Mesendoderm (in vitro differentiated cells): ENCODE measurements around the gene MEF2A. TPM values are rescaled to one million over a fixed set of nuclear protein-coding genes. Genes with fewer than 3 reads are reported as not detected.
"Not testable (repeated sequence)": the region's sequence is repeated elsewhere in the genome, so short reads cannot be mapped to it uniquely, and the experiment has no call there.

ENCODE experiments used
- DNase-seq: peaks from one replicate; pipeline ENCODE4 v3.0.0; 2013
- H2AK5ac ChIP-seq: 2 replicates; pipeline ENCODE4 v1.6.1; 2013; ENCODE audit warnings: low read length, inconsistent platforms
- H2BK120ac ChIP-seq: 2 replicates; pipeline ENCODE4 v1.6.1; 2013; ENCODE audit warnings: low read depth, mild to moderate bottlenecking, low read length, moderate library complexity, mixed read lengths
- H2BK15ac ChIP-seq: replicated peaks from 2 replicates; pipeline ENCODE4 v1.6.1; 2013; ENCODE audit warnings: low read depth, mild to moderate bottlenecking, moderate library complexity
- H2BK5ac ChIP-seq: 2 replicates; pipeline ENCODE4 v1.6.1; 2013; ENCODE audit warnings: low read length, inconsistent platforms
- H3K18ac ChIP-seq: 2 replicates; pipeline ENCODE4 v1.6.1; 2013; ENCODE audit warnings: mild to moderate bottlenecking, low read length, mixed read lengths
- H3K23ac ChIP-seq: one replicate; pipeline ENCODE4 v1.6.1; 2013; ENCODE audit warnings: low read length
- H3K27ac ChIP-seq: 2 replicates; pipeline ENCODE4 v1.5.1; 2013; ENCODE audit warnings: low read depth, mild to moderate bottlenecking, inconsistent platforms, low read length, moderate library complexity
- H3K27me3 ChIP-seq: 2 replicates; pipeline ENCODE4 v1.6.1; 2013; ENCODE audit warnings: low read length, control low read depth, mild to moderate bottlenecking, inconsistent platforms; ENCODE audit not compliant: insufficient read depth, poor library complexity
- H3K36me3 ChIP-seq: 2 replicates; pipeline ENCODE4 v1.6.1; 2013; ENCODE audit warnings: low read length, inconsistent platforms; ENCODE audit not compliant: control insufficient read depth, insufficient read depth
- H3K4ac ChIP-seq: one replicate; pipeline ENCODE4 v1.6.1; 2013; ENCODE audit warnings: low read depth, mild to moderate bottlenecking, low read length, moderate library complexity
- H3K4me1 ChIP-seq: 2 replicates; pipeline ENCODE4 v1.6.1; 2013; ENCODE audit warnings: low read depth, low read length, inconsistent platforms; ENCODE audit not compliant: control insufficient read depth
- H3K4me2 ChIP-seq: 2 replicates; pipeline ENCODE4 v1.6.1; 2013; ENCODE audit warnings: low read length
- H3K4me3 ChIP-seq: 2 replicates; pipeline ENCODE4 v1.5.1; 2013; ENCODE audit warnings: mild to moderate bottlenecking, low read length
- H3K56ac ChIP-seq: one replicate; pipeline ENCODE4 v1.6.1; 2013; ENCODE audit warnings: low read length
- H3K79me1 ChIP-seq: 2 replicates; pipeline ENCODE4 v1.6.1; 2013; ENCODE audit warnings: low read length, inconsistent platforms
- H3K79me2 ChIP-seq: 2 replicates; pipeline ENCODE4 v1.6.1; 2013; ENCODE audit warnings: mild to moderate bottlenecking, low read length; ENCODE audit not compliant: control insufficient read depth, insufficient read depth
- H3K9ac ChIP-seq: 2 replicates; pipeline ENCODE4 v1.6.1; 2013; ENCODE audit warnings: low read length, inconsistent platforms
- H4K5ac ChIP-seq: one replicate; pipeline ENCODE4 v1.6.1; 2013; ENCODE audit warnings: low read length
- H4K8ac ChIP-seq: one replicate; pipeline ENCODE4 v1.6.1; 2013; ENCODE audit warnings: low read depth, mild to moderate bottlenecking, control low read depth, low read length, moderate library complexity
- WGBS: extraction: QIAGEN DNeasy Blood & Tissue Kit; methylation state at CpG from one replicate; pipeline ENCODE4 v1.1.7; 2013; ENCODE audit warnings: low lambda C conversion rate, missing lambda C conversion rate; ENCODE audit not compliant: insufficient coverage; ENCODE audit errors: extremely low coverage; 5-methylcytosine and 5-hydroxymethylcytosine counted together
- polyA plus RNA-seq, 2 experiments: library from polyadenylated mRNA; stranded (reverse); fragments of 200-250 nt; gene quantifications; one replicate each; pipeline ENCODE4 v1.2.3, GENCODE V29; 2013

The MEF2A gene
- polyA plus RNA-seq (2013, experiment 1 of 2), result 13.8 TPM
- polyA plus RNA-seq (2013, experiment 2 of 2), result 13.2 TPM

DNA sequence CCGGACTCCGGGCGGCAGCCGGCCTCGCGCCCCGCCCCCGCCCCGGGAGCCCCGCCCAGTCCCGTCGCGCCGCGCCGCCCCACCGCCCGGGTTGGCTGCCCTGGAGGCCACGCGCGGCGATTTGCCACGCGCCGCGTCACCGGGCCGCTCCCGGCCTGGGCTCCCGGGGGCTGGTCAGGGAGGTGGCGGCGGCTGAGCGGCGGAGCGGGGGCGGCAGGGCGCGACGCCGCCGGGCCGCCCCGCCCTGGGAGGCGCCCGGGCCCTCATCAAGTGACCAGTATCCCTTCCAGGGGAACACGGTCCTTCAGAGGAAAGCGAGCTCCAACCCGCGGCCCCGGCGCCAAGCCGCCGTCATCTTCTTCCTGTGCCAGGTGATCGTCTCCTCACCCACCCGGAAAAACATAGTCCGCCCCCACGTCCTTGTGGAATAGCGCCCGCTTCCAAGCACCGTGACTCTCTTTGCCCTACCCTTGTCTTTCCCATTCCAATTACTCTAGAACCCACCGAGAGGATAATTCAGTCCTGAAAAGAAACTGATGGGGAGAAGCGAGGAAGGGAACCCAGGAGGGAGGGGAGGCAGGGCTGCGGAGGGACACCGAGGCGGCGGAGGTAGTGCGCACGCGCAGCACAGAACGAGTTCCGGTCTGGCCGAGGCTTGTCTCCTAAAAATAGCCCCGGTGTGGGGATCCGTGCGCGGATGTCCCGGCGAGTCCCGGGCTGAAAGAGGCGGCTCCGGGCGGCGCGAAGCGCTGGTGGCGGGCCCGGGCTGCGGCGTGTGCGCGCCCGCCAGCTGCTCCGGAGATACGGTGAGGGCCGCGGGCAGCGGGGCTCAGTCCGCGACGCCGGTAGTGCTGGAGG, at the start of gene MEF2A:
Gene MEF2A (plus strand): TSS at position 686 of the 858 bp plus-strand sequence. CDS start 67,136 bp downstream, outside the sequence.
- Histone ChIP-seq H4K8ac (peak within 1 kb of the TSS; percentile 100), H3K4me3 (peak within 1 kb of the TSS; percentile 83), H3K18ac (peak within 1 kb of the TSS; percentile 99), H3K79me2 (peaks cover 15% of the 10 kb centered on the region), H2BK120ac (peak within 1 kb of the TSS; percentile 75), H4K5ac (no peak within 1 kb of the TSS), H3K9ac (peak within 1 kb of the TSS; percentile 91), H3K4me1 (peaks cover 3% of the 10 kb centered on the region), H3K27ac (peak within 1 kb of the TSS; percentile 93), H2BK5ac (peak within 1 kb of the TSS; percentile 71), H3K4ac (peak within 1 kb of the TSS; percentile 96), H3K27me3 (no peaks in the 10 kb centered on the region), H3K56ac (peak within 1 kb of the TSS; percentile 93), H2BK15ac (no peak within 1 kb of the TSS), H3K79me1 (peaks cover 6% of the 10 kb centered on the region), H3K4me2 (peak within 1 kb of the TSS; percentile 75), H2AK5ac (no peak within 1 kb of the TSS), H3K23ac (no peak within 1 kb of the TSS), H3K36me3 (no peaks in the 10 kb centered on the region)
- peak; percentile 97 for DNase-seq
- WGBS, result no CpG with 5 or more reads among the region's 101 CpGs

DNA sequence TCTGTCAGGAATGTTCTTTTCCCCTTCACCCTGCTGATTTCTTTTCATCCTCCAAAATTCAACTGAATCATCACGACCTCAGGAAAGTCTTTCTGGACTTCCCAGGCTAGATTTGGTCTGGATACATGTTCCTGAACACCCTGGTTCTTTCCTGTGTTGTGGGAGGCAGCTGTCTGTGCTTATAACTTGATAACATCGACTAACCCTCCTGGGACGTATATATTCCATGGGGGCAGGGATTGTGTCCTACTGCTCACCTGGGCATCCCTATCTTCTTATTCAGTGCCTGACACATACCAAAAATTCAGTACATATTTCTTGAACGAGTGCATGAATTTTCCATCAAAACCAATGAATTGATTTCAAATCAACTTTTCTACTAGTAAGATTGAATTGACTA, 47.6 kb upstream of the MEF2A start:
- no peak overlapping the region for H3K23ac ChIP-seq
- no peaks in the 10 kb centered on the region for H3K27me3 ChIP-seq
- no peak overlapping the region for H2AK5ac ChIP-seq
- no peak overlapping the region for H3K18ac ChIP-seq
- H3K4me1 ChIP-seq, result no peaks in the 10 kb centered on the region
- H4K5ac ChIP-seq, result no peak overlapping the region
- no peak overlapping the region for H3K9ac ChIP-seq
- no peak overlapping the region for H3K4me3 ChIP-seq
- no CpG with 5 or more reads among the region's 4 CpGs for WGBS
- H4K8ac ChIP-seq, result no peak overlapping the region
- H3K27ac ChIP-seq, result no peak overlapping the region
- H2BK120ac ChIP-seq, result no peak overlapping the region
- DNase-seq, result no peak
- no peak overlapping the region for H3K56ac ChIP-seq
- H2BK15ac ChIP-seq, result no peak overlapping the region
- H3K4me2 ChIP-seq, result no peak overlapping the region
- no peaks in the 10 kb centered on the region for H3K36me3 ChIP-seq
- no peaks in the 10 kb centered on the region for H3K79me2 ChIP-seq
- no peak overlapping the region for H2BK5ac ChIP-seq
- H3K79me1 ChIP-seq, result no peaks in the 10 kb centered on the region
- no peak overlapping the region for H3K4ac ChIP-seq

DNA sequence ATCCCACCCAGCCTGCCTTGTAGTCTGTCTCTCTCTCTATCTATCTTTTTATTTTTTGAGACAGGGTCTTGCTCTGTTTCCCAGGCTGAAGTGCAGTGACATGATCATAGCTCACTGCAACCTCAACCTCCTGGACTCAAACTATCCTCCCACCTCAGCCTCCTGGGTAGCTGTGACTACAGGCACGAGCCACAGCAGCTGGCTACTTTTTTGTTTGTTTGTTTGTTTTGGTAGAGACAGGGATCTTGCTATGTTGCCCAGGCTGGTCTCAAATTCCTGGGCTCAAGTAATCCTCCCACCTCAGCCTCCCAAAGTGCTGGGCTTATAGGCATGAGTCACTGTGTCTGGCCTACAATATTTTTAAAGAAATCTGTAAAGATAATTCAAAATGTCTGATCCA, 46.4 kb upstream of the MEF2A start:
- not testable (repeated sequence) for H3K4me2 ChIP-seq, H2AK5ac ChIP-seq, H3K27me3 ChIP-seq, H3K4me3 ChIP-seq, H3K18ac ChIP-seq, H4K8ac ChIP-seq, H3K79me2 ChIP-seq, H3K79me1 ChIP-seq, H2BK120ac ChIP-seq, H4K5ac ChIP-seq, H2BK5ac ChIP-seq, H3K23ac ChIP-seq, H3K27ac ChIP-seq, H3K4me1 ChIP-seq, H3K9ac ChIP-seq, DNase-seq, H2BK15ac ChIP-seq, H3K36me3 ChIP-seq, H3K4ac ChIP-seq, H3K56ac ChIP-seq
- WGBS, result no CpG with 5 or more reads among the region's 1 CpG

DNA sequence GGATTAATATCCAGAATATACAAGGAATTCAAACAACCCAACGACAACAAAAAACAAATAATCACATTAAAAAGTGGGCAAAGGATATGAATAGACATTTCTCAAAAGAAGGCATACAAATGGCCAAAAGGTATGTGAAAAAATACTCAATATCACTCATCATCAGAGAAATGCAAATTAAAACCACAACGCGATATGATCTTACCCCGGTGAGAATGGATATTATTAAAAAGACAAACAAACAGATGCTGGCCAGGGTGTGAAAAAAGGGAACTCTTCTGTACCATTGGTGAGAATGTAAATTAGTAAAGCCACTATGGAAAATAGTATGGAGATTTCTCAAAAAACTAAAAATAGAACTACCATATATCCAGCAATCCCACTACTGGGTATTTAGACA, 43.5 kb upstream of the MEF2A start:
- no peaks in the 10 kb centered on the region for H3K79me2 ChIP-seq
- no peak overlapping the region for H3K18ac ChIP-seq
- H3K79me1 ChIP-seq, result no peaks in the 10 kb centered on the region
- no peak overlapping the region for H3K23ac ChIP-seq
- H3K56ac ChIP-seq, result no peak overlapping the region
- WGBS, result no CpG with 5 or more reads among the region's 4 CpGs
- no peak overlapping the region for H3K27ac ChIP-seq
- no peaks in the 10 kb centered on the region for H3K4me1 ChIP-seq
- H3K4me3 ChIP-seq, result no peak overlapping the region
- no peak overlapping the region for H2BK120ac ChIP-seq
- H2BK5ac ChIP-seq, result no peak overlapping the region
- H4K8ac ChIP-seq, result no peak overlapping the region
- no peak for DNase-seq
- H4K5ac ChIP-seq, result no peak overlapping the region
- H3K9ac ChIP-seq, result no peak overlapping the region
- no peak overlapping the region for H2BK15ac ChIP-seq
- H3K27me3 ChIP-seq, result no peaks in the 10 kb centered on the region
- no peak overlapping the region for H2AK5ac ChIP-seq
- no peaks in the 10 kb centered on the region for H3K36me3 ChIP-seq
- H3K4ac ChIP-seq, result no peak overlapping the region
- H3K4me2 ChIP-seq, result no peak overlapping the region

DNA sequence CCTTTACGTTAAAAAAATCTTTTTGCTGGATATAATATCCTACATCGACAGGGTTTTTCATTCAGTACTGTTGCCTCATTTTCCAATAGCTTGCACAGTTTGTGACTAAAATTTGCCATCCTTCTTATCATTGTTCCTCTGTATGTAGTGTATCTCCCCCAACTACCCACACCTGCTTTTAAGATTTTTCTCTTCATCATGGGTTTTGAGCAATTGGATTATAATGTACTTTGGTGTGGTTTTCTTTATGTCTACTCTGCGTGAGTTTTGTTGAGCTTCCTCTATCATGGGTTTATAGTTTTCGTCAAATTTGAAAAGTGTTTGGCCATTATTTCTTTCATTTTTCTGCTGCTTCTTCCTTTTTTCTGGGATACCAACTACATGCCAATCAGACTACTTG, 39.6 kb upstream of the MEF2A start:
- no peak overlapping the region for H3K56ac ChIP-seq
- H2BK15ac ChIP-seq, result no peak overlapping the region
- H2AK5ac ChIP-seq, result no peak overlapping the region
- H3K36me3 ChIP-seq, result no peaks in the 10 kb centered on the region
- H3K23ac ChIP-seq, result no peak overlapping the region
- H3K9ac ChIP-seq, result no peak overlapping the region
- no CpG with 5 or more reads among the region's 4 CpGs for WGBS
- H4K5ac ChIP-seq, result no peak overlapping the region
- H2BK5ac ChIP-seq, result no peak overlapping the region
- no peaks in the 10 kb centered on the region for H3K79me2 ChIP-seq
- H3K4me1 ChIP-seq, result no peaks in the 10 kb centered on the region
- H2BK120ac ChIP-seq, result no peak overlapping the region
- no peak overlapping the region for H3K27ac ChIP-seq
- no peak overlapping the region for H3K18ac ChIP-seq
- no peak overlapping the region for H3K4me2 ChIP-seq
- no peaks in the 10 kb centered on the region for H3K27me3 ChIP-seq
- H3K79me1 ChIP-seq, result no peaks in the 10 kb centered on the region
- H3K4me3 ChIP-seq, result no peak overlapping the region
- H3K4ac ChIP-seq, result no peak overlapping the region
- no peak for DNase-seq
- H4K8ac ChIP-seq, result no peak overlapping the region
